KMS-11 (cell line): Measurements from ENCODE around the gene PRKRA.
"Not testable (repeated sequence)": the region's sequence is repeated elsewhere in the genome, so short reads cannot be mapped to it uniquely, and the experiment has no call there.

Experiments
- H2AFZ ChIP-seq: fragments of 200-600 bp; sonication (generic); 2 replicates; pipeline ENCODE4 v1.6.1; 2016; ENCODE audit warnings: antibody characterized with exemption, mixed run types, low read depth
- H3K27ac ChIP-seq: fragments of 200-600 bp; sonication (generic); 2 replicates; pipeline ENCODE4 v1.6.1; 2016; ENCODE audit warnings: mild to moderate bottlenecking, mixed run types
- H3K27me3 ChIP-seq: fragments of 200-600 bp; sonication (generic); 2 replicates; pipeline ENCODE4 v1.6.1; 2017; ENCODE audit warnings: mild to moderate bottlenecking, low read depth, mixed run types, moderate library complexity; ENCODE audit not compliant: insufficient read depth
- H3K36me3 ChIP-seq: fragments of 200-600 bp; sonication (generic); 2 replicates; pipeline ENCODE4 v1.6.1; 2017; ENCODE audit warnings: mild to moderate bottlenecking, mixed run types; ENCODE audit not compliant: insufficient read depth
- H3K4me1 ChIP-seq: fragments of 200-600 bp; sonication (generic); 2 replicates; pipeline ENCODE4 v1.6.1; 2016; ENCODE audit warnings: mild to moderate bottlenecking, low read depth, mixed run types; ENCODE audit not compliant: poor library complexity, severe bottlenecking
- H3K4me2 ChIP-seq: fragments of 200-600 bp; sonication (generic); 2 replicates; pipeline ENCODE4 v1.7.0; 2016; ENCODE audit warnings: mild to moderate bottlenecking, mixed run types
- H3K4me3 ChIP-seq: fragments of 200-600 bp; sonication (generic); IDR thresholded peaks from 2 replicates; pipeline ENCODE4 v1.6.1; 2017; ENCODE audit warnings: low read depth, low read length, mixed read lengths; ENCODE audit not compliant: insufficient read depth
- H3K79me2 ChIP-seq: fragments of 200-600 bp; sonication (generic); 2 replicates; pipeline ENCODE4 v1.6.1; 2016; ENCODE audit warnings: low read depth, mixed run types; ENCODE audit not compliant: insufficient read depth
- H3K9ac ChIP-seq: fragments of 200-600 bp; sonication (generic); 2 replicates; pipeline ENCODE4 v1.6.1; 2016; ENCODE audit warnings: mild to moderate bottlenecking, mixed run types
- H4K20me1 ChIP-seq: fragments of 200-600 bp; sonication (generic); 2 replicates; pipeline ENCODE4 v1.6.1; 2016; ENCODE audit warnings: mild to moderate bottlenecking, mixed run types; ENCODE audit not compliant: insufficient read depth
- CTCF ChIP-seq: fragments of 200-600 bp; sonication (generic); conservative IDR thresholded peaks from 2 replicates; pipeline ENCODE4 v1.6.1; 2017; ENCODE audit warnings: low read depth, mild to moderate bottlenecking, antibody characterized with exemption, low read length, moderate library complexity, mixed read lengths

The PRKRA gene

GRCh38 chr2:178413472-178414265, 37.3 kb downstream of the PRKRA start:
- Histone ChIP-seq H3K27me3 (no peaks in the 10 kb centered on the region), H3K4me1 (peaks cover 49% of the 10 kb centered on the region), H4K20me1 (no peaks in the 10 kb centered on the region), H3K79me2 (peaks cover 25% of the 10 kb centered on the region; the same call in 1 of the 2 replicates), H3K27ac (peak overlapping the region; percentile 96), H2AFZ (peak overlapping the region; percentile 56), H3K4me2 (peak overlapping the region; percentile 87), H3K4me3 (peak overlapping the region; percentile 35), H3K9ac (peak overlapping the region; percentile 95), H3K36me3 (no peaks in the 10 kb centered on the region)
- TF ChIP-seq CTCF = no peak

GRCh38 chr2:178412453-178412852, 38.5 kb downstream of the PRKRA start:
- peaks cover 25% of the 10 kb centered on the region; the same call in 1 of the 2 replicates for H3K79me2 ChIP-seq
- not testable (repeated sequence) for H3K36me3 ChIP-seq, H3K4me3 ChIP-seq, H4K20me1 ChIP-seq, H3K27me3 ChIP-seq
- H2AFZ ChIP-seq = peak overlapping the region; percentile 56
- H3K4me2 ChIP-seq = peak overlapping the region; percentile 87
- H3K4me1 ChIP-seq = peaks cover 58% of the 10 kb centered on the region
- H3K9ac ChIP-seq = peak overlapping the region; percentile 95; the same call in 1 of the 2 replicates
- H3K27ac ChIP-seq = peak overlapping the region; percentile 96; the same call in 1 of the 2 replicates

- Histone ChIP-seq H3K36me3 (no peaks in the 10 kb centered on the region), H3K4me1 (peaks cover 62% of the 10 kb centered on the region)
Measured at GRCh38 chr2:178412047-178412446, 38.9 kb downstream of the PRKRA start.

GRCh38 chr2:178409261-178409660, 41.7 kb downstream of the PRKRA start:
- H3K4me2 ChIP-seq = no peak overlapping the region
- no peak overlapping the region for H3K9ac ChIP-seq
- no peak for TF ChIP-seq CTCF
- H3K4me3 ChIP-seq = no peak overlapping the region
- no peak overlapping the region for H3K27ac ChIP-seq
- peaks cover 4% of the 10 kb centered on the region; the same call in 1 of the 2 replicates for H3K79me2 ChIP-seq
- H3K4me1 ChIP-seq = peaks cover 68% of the 10 kb centered on the region
- no peaks in the 10 kb centered on the region for H3K27me3 ChIP-seq
- H3K36me3 ChIP-seq = no peaks in the 10 kb centered on the region
- no peaks in the 10 kb centered on the region for H4K20me1 ChIP-seq
- no peak overlapping the region for H2AFZ ChIP-seq

More at GRCh38 chr2:178412047-178412446, 38.9 kb downstream of the PRKRA start:
- no peak overlapping the region for H3K9ac ChIP-seq
- no peaks in the 10 kb centered on the region for H4K20me1 ChIP-seq
- H2AFZ ChIP-seq = no peak overlapping the region
- peak overlapping the region; percentile 96; the same call in 1 of the 2 replicates for H3K27ac ChIP-seq
- peaks cover 25% of the 10 kb centered on the region; the same call in 1 of the 2 replicates for H3K79me2 ChIP-seq
- H3K4me2 ChIP-seq = peak overlapping the region; percentile 87; the same call in 1 of the 2 replicates
- no peaks in the 10 kb centered on the region for H3K27me3 ChIP-seq
- no peak for TF ChIP-seq CTCF
- H3K4me3 ChIP-seq = no peak overlapping the region

- H2AFZ ChIP-seq = peak overlapping the region; percentile 56
- peak overlapping the region; percentile 98 for H3K4me2 ChIP-seq
- TF ChIP-seq CTCF = no peak
- H3K4me1 ChIP-seq = peaks cover 74% of the 10 kb centered on the region
- no peaks in the 10 kb centered on the region for H3K36me3 ChIP-seq
- H3K27me3 ChIP-seq = no peaks in the 10 kb centered on the region
- peak overlapping the region; percentile 91 for H3K27ac ChIP-seq
- H3K79me2 ChIP-seq = no peaks in the 10 kb centered on the region
- H4K20me1 ChIP-seq = no peaks in the 10 kb centered on the region
- peak overlapping the region; percentile 41 for H3K9ac ChIP-seq
- peak overlapping the region; percentile 31 for H3K4me3 ChIP-seq
Measured at GRCh38 chr2:178404368-178404767, 46.6 kb downstream of the PRKRA start.
